GM11168 (cell line): Measurements from ENCODE around the gene RNF223.
"Not testable (repeated sequence)": the region's sequence is repeated elsewhere in the genome, so short reads cannot be mapped to it uniquely, and the experiment has no call there.

Source experiments
- in situ Hi-C: fragments of 300-500 bp; cut with MboI; formaldehyde crosslinking; loops from one replicate; pipeline ENCODE4 v1.12.0; 2022; ENCODE audit warnings: low sequenced_read_pairs; ENCODE audit not compliant: unreplicated experiment

RNF223 gene

GRCh38 chr1:1075148-1075935, 1.2 kb upstream of the RNF223 start:
- in situ Hi-C loops: no loop called here

GRCh38 chr1:1074631-1075147, 583 bp upstream of the RNF223 start:
- in situ Hi-C loops: no loop called here

DNA sequence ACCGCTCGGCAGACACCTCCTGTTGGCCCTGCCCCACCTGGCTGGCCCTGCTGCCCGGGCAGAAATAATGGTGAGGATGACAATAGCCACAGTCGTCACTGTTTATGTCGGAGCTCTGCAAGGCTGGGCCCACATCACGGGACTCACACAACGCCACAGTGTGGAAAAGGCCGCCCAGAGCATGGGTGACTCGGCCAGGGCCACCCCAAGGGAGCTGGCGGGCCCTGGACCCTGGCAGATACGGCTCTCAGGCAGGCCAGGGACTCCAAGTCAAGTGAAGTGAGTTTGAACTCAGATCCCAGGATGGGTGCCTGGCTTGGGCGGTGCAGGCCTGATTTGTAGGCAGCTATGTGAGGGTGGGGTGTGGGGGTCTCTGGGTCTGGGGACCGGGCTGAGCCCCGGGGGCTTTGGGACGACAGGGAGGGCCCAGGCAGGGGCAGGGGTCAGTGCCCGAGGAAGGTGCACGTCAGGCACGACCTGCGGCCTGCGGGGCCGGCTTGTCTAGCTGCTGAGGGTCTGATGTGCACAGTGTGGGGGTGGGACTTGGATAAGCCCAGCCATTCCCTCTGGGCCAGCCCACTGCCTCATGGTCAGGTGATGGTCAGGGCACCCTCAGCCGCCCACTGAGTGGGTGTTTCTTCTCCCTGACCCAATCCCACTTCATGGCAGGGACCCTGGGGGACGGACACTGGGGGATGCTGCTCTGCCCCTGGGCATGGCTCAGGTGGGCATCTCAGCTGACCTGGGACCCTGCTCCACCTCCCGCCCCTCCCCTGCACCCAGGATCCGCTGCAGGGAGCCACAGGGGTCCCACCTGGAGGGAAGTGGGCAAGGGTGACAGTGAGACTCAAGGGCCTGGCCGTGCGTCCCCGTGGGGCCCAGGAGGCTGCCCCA, 1.0 kb downstream of the RNF223 start:
- in situ Hi-C loops: no loop called here

- in situ Hi-C loops: no loop called here
Measured at GRCh38 chr1:1072299-1072848, 1.7 kb downstream of the RNF223 start.

- in situ Hi-C loops: no loop called here
Measured at GRCh38 chr1:1071486-1072298, 2.4 kb downstream of the RNF223 start.

GRCh38 chr1:1069711-1070676, 4.1 kb downstream of the RNF223 start:
- in situ Hi-C loops: no loop called here

GRCh38 chr1:1069056-1069710, 4.9 kb downstream of the RNF223 start:
- in situ Hi-C loops: no loop called here

GRCh38 chr1:1068517-1069055, 5.5 kb downstream of the RNF223 start:
- in situ Hi-C loops: no loop called here

GRCh38 chr1:1067860-1068516, 6.1 kb downstream of the RNF223 start:
- in situ Hi-C loops: no loop called here

GRCh38 chr1:1067284-1067859, 6.7 kb downstream of the RNF223 start:
- in situ Hi-C loops: no loop called here

- in situ Hi-C loops: no loop called here
Measured at GRCh38 chr1:1066403-1067283, 7.5 kb downstream of the RNF223 start.

DNA sequence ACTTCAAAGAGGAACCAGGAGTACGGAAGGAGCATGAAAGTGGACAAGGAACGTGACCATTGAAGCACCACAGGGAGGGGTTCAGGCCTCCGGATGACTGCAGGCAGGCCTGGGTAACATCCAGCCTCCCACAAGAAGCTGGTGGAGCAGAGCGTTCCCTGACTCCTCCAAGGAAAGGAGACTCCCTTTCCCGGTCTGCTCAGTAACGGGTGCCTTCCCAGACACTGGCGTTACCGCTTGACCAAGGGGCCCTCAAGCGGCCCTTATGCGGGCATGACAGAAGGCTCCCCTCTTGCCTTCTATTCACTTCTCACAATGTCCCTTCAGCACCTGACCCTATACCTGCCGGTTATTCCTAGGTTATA, 8.2 kb downstream of the RNF223 start:
- in situ Hi-C loops: not testable (repeated sequence)

DNA sequence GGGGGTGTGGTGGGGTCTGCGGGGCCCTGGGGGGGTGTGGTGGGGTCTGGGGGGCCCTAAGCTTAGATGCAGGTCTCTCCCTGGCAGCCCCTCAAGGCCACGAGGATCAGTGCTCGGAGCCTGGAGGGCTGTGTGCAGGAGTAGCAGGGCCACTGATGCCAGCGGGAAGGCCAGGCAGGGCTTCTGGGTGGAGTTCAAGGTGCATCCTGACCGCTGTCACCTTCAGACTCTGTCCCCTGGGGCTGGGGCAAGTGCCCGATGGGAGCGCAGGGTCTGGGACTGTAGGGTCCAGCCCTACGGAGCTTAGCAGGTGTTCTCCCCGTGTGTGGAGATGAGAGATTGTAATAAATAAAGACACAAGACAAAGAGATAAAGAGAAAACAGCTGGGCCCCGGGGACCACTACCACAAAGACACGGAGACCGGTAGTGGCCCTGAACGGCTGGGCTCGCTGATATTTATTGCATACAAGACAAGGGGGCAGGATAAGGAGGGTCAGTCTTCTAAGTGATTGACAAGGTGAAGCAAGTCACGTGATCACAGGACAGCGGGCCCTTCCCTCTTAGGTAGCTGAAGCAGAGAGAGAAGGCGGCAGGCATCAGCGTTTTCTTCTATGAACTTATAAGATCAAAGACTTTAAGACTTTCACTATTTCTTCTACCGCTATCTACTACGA, 8.7 kb downstream of the RNF223 start:
- in situ Hi-C loops: no loop called here

DNA sequence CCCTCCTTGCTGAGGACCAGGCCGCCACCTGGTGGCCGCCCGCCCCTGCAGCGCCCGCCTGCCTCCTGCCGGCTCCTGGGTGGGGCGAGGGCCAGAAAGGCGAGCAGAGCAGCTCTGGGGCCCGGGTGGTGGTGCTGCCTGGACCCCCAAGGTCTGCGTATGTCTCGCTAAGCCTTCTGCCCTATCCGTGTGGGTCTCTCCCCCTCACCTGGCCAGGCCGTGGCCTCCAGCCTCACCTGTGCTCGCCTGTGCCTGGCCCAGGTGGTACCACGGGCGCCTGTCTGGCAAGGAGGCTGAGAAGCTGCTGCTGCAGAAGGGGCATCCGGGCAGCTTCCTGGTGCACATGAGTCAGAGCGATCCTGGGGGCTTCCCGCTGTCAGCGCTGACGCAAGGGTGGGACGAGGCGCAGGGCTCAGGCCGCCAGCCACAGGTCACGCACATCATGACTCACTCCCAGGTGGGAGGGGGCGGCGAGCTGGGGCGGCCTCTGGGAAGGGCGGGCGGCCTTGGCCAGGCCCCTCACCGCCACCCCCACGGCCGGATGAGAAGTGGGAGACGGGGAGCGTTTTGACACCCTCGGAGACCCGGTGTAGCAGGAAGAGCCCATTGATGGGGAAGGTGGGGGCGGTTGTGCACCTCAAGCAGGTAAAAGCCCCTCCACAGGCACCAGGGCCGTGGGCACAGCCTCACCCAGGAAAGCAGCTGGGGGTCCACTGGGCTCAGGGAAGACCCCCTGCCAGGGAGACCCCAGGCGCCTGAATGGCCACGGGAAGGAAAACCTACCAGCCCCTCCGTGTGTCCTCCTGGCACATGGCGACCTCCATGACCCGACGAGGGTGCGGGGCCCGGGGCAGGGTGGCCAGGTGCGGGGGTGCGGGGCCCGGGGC, 9.9 kb downstream of the RNF223 start:
- in situ Hi-C loops: no loop called here
